HG03139 (cell line): ENCODE measurements around the gene FBXO34.
"Not testable (repeated sequence)": the region's sequence is repeated elsewhere in the genome, so short reads cannot be mapped to it uniquely, and the experiment has no call there.

ENCODE experiments used
- ATAC-seq: cut with Tn5 transposase; IDR thresholded peaks from one replicate; pipeline ENCODE4 v1.9.1; 2021; ENCODE audit not compliant: unreplicated experiment

FBXO34 gene

GRCh38 chr14:55341781-55342180 is 70.6 kb downstream of the FBXO34 start:
- ATAC-seq = no peak

DNA sequence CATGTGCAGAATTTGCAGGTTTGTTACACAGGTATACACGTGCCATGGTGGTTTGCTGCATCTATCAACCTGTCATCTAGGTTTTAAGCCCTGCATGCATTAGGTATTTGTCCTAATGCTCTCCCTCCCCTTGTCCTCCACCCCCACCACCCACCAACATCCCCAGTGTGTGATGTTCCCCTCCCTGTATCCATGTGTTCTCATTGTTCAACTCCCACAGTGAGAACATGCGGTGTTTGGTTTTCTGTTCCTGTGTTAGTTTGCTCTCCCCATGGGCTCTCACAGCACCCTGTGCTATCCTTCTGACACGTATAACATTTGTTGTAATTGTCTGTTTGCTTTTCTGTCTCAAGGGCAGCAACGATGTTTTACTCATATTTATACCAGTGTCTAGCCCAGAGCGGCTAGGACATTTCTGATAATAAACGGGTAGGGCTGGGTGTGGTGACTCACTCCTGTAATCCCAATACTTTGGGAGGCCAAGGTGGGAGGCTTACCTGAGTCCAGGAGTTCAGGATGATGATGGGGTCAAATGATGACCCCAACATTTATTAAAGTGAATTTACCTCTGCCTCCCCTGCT is 73.5 kb downstream of the FBXO34 start:
- ATAC-seq = not testable (repeated sequence)

GRCh38 chr14:55347040-55347439 is 75.8 kb downstream of the FBXO34 start:
- no peak for ATAC-seq

GRCh38 chr14:55347748-55348147 is 76.5 kb downstream of the FBXO34 start:
- ATAC-seq = no peak

GRCh38 chr14:55348766-55349453 is 77.7 kb downstream of the FBXO34 start:
- ATAC-seq = no peak

DNA sequence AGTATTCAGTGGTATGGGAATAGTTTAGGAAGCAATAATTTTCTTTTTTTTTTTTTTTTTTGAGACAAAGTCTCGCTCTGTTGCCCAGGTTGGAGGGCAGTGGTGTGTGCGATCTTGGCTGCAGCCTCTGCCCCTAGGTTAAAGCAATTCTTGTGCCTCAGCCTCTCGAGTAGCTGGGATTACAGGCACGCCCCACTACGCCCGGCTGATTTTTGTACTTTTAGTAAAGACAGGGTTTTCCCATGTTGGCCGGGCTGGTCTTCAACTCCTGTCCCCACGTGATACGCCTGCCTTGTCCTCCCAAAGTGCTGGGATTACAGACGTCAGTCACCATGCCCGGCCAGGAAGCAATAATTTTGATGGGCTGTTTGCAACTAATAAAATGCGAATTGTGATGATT is 78.3 kb downstream of the FBXO34 start:
- ATAC-seq = no peak

DNA sequence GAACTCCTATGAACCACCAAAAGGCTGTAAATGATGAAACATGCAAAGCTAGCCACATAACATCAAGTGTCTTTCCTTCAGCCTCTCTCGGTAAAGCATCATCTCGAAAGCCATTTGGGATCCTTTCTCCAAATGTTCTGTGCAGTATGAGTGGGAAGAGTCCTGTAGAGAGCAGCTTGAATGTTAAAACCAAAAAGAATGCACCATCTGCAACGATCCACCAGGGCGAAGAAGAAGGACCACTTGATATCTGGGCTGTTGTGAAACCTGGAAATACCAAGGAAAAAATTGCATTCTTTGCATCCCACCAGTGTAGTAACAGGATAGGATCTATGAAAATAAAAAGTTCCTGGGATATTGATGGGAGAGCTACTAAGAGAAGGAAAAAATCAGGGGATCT is 79.2 kb downstream of the FBXO34 start:
- no peak for ATAC-seq

DNA sequence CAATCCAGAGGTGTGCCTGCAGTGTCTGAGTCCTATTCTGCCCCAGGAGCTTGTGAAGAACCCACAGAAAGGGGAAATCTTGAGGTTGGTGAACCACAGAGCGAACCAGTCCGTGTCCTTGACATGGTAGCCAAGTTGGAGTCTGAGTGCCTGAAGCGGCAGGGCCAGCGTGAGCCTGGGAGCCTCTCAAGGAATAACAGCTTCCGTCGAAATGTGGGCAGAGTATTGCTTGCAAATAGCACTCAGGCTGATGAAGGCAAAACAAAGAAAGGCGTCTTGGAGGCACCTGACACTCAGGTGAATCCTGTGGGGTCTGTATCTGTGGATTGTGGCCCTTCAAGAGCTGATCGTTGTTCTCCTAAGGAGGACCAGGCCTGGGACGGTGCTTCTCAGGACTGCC is 79.9 kb downstream of the FBXO34 start:
- no peak for ATAC-seq

DNA sequence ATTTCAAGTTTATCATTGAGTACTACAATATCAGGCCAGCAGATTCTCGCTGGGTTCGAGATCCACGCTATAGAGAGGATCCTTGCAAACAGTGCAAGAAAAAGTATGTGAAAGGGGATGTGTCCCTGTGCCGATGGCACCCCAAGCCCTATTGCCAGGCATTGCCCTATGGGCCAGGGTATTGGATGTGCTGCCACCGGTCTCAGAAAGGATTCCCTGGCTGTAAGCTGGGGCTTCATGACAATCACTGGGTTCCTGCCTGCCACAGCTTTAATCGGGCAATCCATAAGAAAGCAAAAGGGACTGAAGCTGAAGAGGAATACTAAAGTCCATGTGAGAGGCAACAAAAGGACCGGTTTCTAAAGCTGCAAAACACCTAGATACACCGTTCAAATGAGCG is 81.0 kb downstream of the FBXO34 start:
- ATAC-seq = no peak

DNA sequence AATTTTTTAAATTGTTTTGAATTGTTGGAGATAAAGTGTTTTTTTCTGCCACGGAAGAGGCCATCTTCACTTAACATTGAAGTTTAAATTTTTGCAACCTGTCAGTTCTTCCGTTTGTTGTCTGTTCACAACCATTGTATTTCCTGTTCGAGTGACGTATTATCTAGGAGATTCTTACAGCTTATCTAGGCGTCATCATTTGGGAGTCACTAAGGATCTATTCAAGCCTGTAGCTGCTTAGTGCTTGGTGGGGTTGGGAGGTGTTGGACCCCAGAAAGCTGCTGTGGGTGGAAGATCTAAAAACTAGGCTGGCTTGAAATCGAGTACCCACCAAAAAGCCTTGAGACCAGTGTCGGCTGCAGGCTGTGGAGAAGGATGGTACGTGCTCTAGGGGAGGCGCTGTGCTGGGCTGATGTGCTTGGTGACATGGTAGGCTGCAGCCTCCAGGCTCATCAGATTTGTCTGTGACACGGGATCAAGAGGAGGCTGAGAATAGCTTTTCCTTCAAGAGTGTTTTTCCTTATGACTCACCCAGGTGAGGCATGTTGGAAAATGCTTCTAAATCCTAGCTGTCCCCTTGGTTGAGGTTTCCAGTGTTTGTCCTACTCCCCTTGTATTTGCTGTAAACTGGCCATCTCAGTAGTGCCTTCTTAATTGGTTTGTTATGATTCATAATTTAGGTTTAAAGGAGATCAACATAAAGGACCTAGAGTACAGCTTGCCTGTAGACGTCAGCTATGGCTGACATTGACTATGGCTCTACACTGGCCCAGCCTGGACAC is 82.7 kb downstream of the FBXO34 start:
- ATAC-seq = no peak

DNA sequence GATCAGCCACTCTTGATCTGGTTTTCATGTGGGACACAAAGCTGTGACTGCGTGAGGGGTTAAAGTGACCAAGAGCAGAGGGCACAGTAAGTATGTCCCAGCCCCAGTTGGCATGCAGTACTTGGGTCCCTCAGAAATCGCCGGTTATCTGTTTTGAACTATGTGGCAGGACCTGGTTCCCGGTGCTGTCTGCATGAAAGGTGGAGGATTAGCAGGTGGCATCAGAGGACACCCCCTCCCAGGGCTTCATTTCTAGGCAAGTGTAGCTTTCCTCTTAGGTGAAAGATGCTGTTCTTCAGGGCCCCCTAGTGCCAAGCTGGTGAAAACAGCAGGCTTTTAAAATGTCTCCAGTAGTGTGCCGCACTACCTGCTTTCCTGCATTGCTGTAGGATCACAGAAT is 83.3 kb downstream of the FBXO34 start:
- no peak for ATAC-seq

GRCh38 chr14:55355922-55356321 is 84.7 kb downstream of the FBXO34 start:
- no peak for ATAC-seq

GRCh38 chr14:55356913-55357312 is 85.7 kb downstream of the FBXO34 start:
- ATAC-seq = no peak

DNA sequence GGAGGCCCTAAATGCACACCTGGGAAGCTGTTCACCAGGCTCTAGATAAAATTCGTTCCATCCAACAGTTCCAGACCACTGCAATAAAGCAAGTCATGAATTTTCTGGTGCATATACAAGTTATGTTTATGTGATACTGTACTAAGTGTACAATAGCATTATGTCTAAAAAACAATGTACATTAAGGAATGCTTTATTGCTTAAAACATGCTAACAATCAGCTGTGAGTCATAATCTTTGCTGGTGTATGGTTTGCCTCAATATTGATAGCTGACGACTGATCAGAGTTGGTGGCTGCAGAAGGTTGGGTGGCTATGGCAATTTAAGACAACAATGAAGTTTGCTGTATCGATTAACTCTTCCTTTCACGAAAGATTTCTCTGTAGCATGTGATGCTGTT is 88.1 kb downstream of the FBXO34 start:
- no peak for ATAC-seq

- ATAC-seq = no peak
These were observed 90.0 kb downstream of the FBXO34 start for GRCh38 chr14:55361190-55361589.

GRCh38 chr14:55366271-55366670 is 95.0 kb downstream of the FBXO34 start:
- no peak for ATAC-seq

- ATAC-seq = no peak
These were observed 99.7 kb downstream of the FBXO34 start for GRCh38 chr14:55370883-55371455.

GRCh38 chr14:55372423-55372822 is 101.2 kb downstream of the FBXO34 start:
- no peak for ATAC-seq

GRCh38 chr14:55372825-55373224 is 101.6 kb downstream of the FBXO34 start:
- no peak for ATAC-seq

DNA sequence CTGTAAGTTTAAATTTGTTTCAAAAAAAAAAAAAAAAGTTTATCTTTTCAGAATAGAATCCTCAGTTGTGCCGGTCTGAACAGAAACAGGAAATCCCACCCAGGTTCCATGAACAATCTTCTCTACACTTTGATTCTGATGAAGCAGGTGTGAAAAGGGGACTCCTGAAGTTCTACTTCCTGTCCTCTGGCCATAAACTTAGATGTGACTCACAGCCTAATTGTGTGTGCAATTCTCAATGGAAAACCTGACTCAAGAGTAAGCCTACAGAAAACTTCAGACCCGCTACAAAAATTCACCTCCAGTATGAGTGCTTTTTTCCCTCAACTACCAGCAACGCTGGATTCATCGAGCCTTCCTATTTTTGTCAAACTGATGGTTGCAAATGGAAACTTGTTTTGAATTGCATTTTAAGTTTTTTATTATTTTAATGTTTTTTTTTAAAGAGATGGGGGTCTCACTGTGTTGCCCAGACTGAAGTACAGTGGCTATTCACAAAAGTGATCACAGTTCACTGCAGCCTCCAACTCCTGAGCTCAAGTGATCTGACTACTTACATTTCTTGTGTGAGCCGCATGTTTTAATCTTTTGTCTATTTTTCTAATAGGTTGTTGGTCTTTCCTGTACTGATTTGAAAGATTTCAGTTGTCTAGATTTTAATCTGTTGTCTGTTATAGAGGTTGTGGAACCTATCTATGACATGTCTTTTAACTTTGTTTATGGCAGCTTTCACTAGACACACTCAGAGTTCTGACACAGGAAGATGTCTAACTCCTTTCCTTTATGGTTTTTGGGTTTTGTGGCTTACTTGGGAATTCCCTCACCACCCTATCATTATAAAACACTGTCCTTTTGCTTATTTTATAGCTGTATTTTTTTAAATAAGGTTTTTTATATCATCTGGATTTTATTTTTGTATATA is 102.8 kb downstream of the FBXO34 start:
- no peak for ATAC-seq

DNA sequence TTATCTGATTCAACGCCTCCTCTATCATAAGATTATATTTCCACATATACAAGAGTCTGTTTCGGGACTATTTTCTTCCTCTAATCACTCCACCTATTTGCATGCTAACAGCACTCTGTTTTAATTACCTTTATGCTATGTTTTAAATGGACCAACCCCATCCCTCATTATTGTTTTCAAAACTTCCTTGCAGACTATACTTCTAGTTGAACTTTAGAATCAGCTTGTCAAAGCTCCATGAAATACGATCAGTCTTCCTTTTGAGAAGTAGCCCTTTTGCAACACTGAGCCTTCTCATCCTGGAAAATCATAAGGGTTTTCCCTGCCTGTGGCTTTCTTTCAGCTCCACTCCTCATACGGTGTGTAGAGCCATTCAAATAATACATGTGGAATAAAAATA is 103.5 kb downstream of the FBXO34 start:
- no peak for ATAC-seq
